ENCODE results near the gene ALK.

Gene ALK

DNA sequence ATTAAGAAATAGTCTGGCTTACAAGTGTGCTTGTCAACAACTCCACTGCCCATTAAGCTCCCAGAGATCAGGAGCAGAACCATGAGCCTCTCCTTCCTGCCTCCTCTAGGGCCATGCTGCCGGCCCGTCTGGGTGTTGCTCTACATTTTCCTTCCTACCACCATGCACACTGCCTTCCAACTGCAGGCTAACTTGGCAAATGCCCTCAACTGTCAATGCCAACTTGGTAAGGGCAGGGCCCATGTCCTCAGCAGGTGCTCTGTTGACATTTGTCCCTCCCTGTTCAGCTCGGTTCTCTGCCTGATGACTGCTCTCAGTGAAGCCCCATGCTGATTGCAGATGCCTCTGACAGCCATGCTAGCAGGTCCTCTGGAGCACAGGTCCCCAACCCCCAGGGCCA, 345.2 kb downstream of the ALK start:
- Mint-ChIP-seq H3K9me3 (no peaks in the 10 kb centered on the region), H3K27me3 (no peaks in the 10 kb centered on the region), H3K4me3 (no peak overlapping the region), H3K36me3 (ENCODE audit: low read depth) (no peaks in the 10 kb centered on the region), H3K4me1 (no peaks in the 10 kb centered on the region), H3K27ac (no peak overlapping the region)
- ATAC-seq (no peak), DNase-seq (no peak)

DNA sequence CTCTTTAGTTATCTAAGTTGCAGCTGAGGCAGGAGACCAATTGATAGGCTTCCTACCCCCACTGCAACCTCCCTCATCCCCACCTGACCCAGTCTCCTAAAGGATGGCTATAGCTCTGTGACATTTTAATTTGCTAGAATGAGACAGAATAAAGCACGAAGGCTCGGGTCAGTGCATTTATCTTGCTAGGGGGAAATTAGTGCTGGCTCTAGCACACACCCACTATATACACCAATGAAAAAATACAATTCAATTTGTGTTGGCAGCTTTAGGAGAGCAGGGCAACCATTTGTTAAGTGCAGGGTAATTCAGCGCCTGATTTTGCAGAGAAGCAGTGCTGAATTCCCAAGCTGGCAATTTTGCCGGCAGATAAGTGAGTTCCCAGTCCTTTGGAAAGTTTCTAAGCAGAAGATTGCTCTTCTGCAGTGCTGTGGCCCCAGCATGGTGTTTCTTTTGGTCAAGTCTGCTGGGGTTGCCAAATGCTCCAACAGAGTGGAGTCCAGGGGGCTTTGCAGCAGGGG, 346.0 kb downstream of the ALK start:
- Mint-ChIP-seq H3K27me3 (no peaks in the 10 kb centered on the region), H3K27ac (no peak overlapping the region), H3K4me1 (no peaks in the 10 kb centered on the region), H3K9me3 (no peaks in the 10 kb centered on the region), H3K36me3 (ENCODE audit: low read depth) (no peaks in the 10 kb centered on the region), H3K4me3 (no peak overlapping the region)
- DNase-seq (no peak), ATAC-seq (no peak)

DNA sequence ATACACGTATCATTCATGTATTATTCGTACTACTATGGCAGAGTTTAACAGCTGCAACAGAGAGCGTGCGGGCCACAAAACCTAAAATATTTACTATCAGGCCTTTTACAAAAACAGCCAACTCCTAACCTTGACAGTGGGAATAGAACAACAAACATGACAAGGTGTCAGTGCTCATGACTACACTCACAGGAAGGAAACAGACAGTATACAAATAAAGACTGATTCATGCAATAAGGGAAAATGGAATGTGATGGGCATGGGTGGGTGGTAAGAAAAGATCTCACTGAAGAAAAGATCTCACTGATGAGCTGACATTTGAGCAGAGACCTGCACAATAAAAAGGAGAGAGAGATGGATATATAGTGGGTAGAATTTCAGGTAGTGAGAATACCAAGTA, 347.8 kb downstream of the ALK start:
- Mint-ChIP-seq H3K27ac (no peak overlapping the region), H3K4me1 (no peaks in the 10 kb centered on the region)
- ATAC-seq: no peak

DNA sequence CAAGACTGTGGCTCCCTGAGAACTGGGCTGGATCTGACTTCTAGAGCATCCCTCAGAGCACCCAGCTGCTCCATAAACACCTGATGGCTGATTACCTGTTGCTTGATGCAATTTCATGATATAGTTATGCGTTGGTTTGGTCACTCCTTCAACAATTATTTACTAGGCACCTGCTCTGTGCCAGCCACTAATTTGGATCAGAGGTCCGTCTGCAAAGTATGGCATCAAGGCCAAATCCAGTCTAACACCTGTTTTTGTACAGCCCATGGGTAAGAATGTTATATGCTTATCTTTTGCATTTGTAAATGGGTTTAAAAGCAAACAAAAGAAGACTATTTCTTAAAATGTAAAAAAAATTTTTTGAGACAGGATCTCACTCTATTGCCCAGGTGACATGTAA, 348.2 kb downstream of the ALK start:
- ATAC-seq: no peak
- Mint-ChIP-seq H3K4me1 (no peaks in the 10 kb centered on the region), H3K9me3 (no peaks in the 10 kb centered on the region), H3K4me3 (no peak overlapping the region), H3K27me3 (peaks cover 2% of the 10 kb centered on the region), H3K27ac (no peak overlapping the region), H3K36me3 (ENCODE audit: low read depth) (no peaks in the 10 kb centered on the region)
- no peak for DNase-seq

More for the DNA sequence above, 347.8 kb downstream of the ALK start:
- H3K9me3 Mint-ChIP-seq: no peaks in the 10 kb centered on the region
- no peaks in the 10 kb centered on the region for H3K36me3 Mint-ChIP-seq (ENCODE audit: low read depth)
- no peak for DNase-seq
- H3K27me3 Mint-ChIP-seq: peaks cover 2% of the 10 kb centered on the region
- H3K4me3 Mint-ChIP-seq: no peak overlapping the region

DNA sequence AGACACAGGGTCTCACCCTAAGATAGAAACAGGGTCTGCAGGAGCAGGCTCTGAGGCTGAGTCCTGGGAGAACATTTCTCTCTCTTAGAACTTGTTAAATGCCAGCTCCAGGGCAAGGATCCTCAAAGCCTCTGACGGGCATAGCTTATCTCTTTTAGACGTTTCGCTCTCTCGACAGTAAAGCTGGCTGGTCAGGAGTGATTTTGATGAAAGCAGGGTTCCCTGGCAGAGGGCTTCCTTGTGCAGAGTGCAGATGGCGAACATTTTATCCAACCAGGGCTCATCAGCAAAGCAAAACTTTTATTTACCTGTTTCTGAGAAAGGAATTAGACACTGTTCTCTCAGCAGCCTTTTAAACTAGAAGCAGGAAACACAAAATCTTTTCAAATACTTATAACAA, 350.8 kb downstream of the ALK start:
- no peaks in the 10 kb centered on the region for H3K9me3 Mint-ChIP-seq
- no peak for ATAC-seq
- peaks cover 4% of the 10 kb centered on the region for H3K27me3 Mint-ChIP-seq
- DNase-seq: no peak
- no peaks in the 10 kb centered on the region for H3K4me1 Mint-ChIP-seq
- no peak overlapping the region for H3K27ac Mint-ChIP-seq
- no peak overlapping the region for H3K4me3 Mint-ChIP-seq
- no peaks in the 10 kb centered on the region for H3K36me3 Mint-ChIP-seq (ENCODE audit: low read depth)

DNA sequence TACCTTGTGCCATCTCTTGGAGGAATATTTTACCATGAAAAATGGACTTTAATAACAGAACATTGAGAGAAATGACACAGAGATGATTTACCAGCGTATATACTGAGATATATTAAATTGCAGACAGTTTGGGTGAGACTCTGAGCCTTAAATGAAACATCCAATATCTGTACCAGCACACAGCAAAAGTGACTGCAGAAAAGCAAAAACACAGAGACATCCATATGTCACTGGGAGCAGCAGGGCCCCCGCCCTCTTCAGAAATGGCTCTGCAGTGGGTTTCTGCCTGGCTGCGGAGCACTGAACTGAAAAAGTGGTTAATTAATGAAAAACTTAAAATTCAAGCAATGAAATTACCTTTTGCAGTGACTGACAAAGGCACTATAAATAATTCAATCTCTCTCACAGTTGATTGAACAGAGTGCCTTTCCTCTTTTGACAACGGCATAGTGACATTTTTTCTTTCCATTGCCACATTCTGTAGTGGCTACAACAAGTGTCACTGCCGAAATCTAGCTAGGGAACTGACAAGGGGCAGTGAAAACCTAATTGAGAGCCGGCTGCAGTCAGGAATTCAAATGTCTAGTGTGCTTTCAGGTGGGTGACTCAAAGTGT, 353.4 kb downstream of the ALK start:
- Mint-ChIP-seq H3K27ac (no peak overlapping the region), H3K9me3 (no peaks in the 10 kb centered on the region), H3K36me3 (ENCODE audit: low read depth) (no peaks in the 10 kb centered on the region), H3K27me3 (peaks cover 6% of the 10 kb centered on the region), H3K4me3 (no peak overlapping the region), H3K4me1 (no peaks in the 10 kb centered on the region)
- no peak for DNase-seq
- no peak for ATAC-seq

DNA sequence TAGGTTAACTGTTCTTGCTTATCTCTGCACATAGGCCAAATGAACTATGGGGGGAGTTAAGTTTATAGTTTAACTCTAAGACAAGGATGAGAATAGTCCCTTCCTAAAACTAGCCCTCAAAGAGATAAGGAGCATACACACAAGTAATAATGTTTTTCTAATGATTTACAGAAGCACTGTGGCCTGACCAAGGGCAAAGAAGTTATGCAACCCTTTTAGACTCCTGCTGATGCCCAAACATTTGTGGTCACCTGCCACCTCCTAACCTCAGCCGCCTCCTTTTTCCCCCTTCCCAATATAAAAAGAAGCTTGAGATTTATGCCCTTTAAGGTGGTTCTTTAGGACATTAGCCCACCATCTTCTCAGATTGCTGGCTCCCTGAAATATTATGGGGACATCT, 357.7 kb downstream of the ALK start:
- Mint-ChIP-seq H3K27ac (no peak overlapping the region), H3K36me3 (ENCODE audit: low read depth) (no peaks in the 10 kb centered on the region), H3K4me1 (no peaks in the 10 kb centered on the region), H3K9me3 (no peaks in the 10 kb centered on the region), H3K4me3 (no peak overlapping the region), H3K27me3 (peaks cover 4% of the 10 kb centered on the region)
- no peak for DNase-seq
- no peak for ATAC-seq

DNA sequence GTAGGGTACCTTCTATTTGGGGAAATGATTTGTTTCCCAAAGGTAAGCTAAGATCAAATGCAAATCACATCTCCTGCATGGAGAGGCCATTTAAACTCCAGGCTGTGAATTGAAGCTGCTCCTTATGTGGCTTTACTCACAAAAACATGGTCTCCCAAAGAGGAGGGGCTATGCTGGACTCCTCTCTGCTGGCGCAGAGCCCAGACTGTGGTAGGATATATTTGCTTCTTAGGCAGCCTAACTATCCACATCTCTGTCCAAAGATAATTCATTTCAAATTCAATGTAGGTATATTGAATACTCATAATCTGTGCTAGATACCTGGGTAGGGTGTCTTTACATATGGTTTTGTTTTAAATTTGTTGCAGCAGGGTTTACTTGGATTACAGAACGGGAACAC, 358.5 kb downstream of the ALK start:
- Mint-ChIP-seq H3K27ac (no peak overlapping the region), H3K4me3 (no peak overlapping the region), H3K27me3 (peaks cover 4% of the 10 kb centered on the region), H3K9me3 (no peaks in the 10 kb centered on the region), H3K36me3 (ENCODE audit: low read depth) (no peaks in the 10 kb centered on the region), H3K4me1 (no peaks in the 10 kb centered on the region)
- DNase-seq (no peak), ATAC-seq (no peak)

DNA sequence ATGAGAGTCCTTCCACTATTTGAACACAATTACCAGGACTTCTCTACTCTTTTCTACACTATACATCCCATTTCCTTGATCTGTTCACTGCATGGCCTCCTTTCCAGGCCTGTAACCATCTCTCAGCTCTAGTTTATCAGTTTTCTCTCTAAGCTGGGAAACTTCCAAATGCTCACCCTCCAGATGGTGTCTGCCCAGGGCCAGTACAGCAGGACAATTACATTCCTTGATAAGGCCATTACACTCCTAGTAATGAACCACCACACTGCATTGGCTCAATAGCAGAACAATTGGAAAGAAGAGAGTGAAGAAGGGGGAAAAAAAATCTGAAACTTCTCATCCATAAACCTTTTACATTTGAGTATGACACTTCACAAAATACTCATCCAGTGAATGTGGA, 359.1 kb downstream of the ALK start:
- Mint-ChIP-seq H3K4me1 (no peaks in the 10 kb centered on the region), H3K9me3 (no peaks in the 10 kb centered on the region), H3K27me3 (peaks cover 4% of the 10 kb centered on the region), H3K27ac (no peak overlapping the region), H3K36me3 (ENCODE audit: low read depth) (no peaks in the 10 kb centered on the region), H3K4me3 (no peak overlapping the region)
- no peak for DNase-seq
- ATAC-seq: no peak

DNA sequence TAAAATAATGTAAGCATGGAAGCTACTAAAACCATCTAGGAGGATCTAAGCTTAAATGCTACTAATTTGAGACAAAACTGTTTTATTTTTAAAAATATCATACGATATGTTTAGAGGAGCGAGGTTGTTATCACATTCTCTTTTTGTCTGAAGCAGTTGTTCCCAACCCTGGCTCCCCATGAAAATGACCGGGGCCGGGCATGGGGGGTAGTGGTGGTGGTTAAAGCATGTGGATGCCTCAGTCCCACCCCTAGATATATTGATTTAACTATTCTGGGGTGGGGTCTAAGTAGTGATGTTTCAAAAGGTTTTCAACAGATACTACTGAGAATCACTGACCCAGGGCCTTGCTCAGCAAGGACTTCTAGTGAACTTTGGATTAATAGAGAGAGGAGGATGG, 359.8 kb downstream of the ALK start:
- no peaks in the 10 kb centered on the region for H3K36me3 Mint-ChIP-seq (ENCODE audit: low read depth)
- peaks cover 2% of the 10 kb centered on the region for H3K27me3 Mint-ChIP-seq
- no peak for ATAC-seq
- no peaks in the 10 kb centered on the region for H3K4me1 Mint-ChIP-seq
- H3K27ac Mint-ChIP-seq: no peak overlapping the region
- no peak overlapping the region for H3K4me3 Mint-ChIP-seq
- H3K9me3 Mint-ChIP-seq: no peaks in the 10 kb centered on the region
- DNase-seq: no peak

DNA sequence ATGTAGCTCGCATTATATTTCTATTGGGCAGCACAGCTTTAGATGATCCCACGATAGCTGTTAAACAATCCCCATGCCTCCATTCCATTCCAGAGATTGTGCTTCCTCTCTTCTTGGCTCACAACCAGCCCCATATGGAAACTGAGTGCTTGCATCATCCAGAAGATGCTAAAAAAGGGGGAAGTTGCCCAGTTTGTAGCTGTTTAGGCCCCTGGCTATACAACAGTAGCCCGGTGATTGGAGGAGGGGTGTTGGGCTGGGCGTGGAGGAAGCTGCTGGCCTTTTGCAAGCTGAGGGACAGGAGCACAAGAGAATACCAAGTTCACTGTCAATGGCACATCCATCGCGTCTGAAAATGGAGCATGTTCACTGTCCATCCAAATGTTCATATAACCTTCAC, 360.2 kb downstream of the ALK start:
- Mint-ChIP-seq H3K27me3 (peaks cover 2% of the 10 kb centered on the region), H3K27ac (no peak overlapping the region), H3K9me3 (no peaks in the 10 kb centered on the region), H3K4me3 (no peak overlapping the region), H3K36me3 (ENCODE audit: low read depth) (no peaks in the 10 kb centered on the region), H3K4me1 (no peaks in the 10 kb centered on the region)
- no peak for ATAC-seq
- no peak for DNase-seq

DNA sequence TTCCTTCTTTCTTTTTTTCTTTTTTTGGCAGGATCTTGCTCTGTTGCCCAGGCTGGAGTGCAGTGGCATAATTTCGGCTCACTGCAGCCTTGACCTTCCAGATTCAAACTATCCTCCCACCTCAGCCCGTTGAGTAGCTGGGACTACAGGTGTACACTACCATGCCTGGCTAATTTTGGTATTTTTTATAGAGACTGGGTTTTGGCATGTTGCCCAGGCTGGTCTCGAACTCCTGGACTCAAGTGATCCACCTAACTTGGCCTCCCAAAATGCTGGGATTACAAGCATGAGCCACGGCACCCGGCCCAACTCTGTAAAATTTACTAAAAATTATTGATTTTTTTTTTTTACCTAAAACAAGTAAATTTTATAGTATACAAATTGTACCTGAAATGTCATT, 360.8 kb downstream of the ALK start:
- ATAC-seq (no peak), DNase-seq (no peak)
- no peak overlapping the region for H3K27ac Mint-ChIP-seq
- no peaks in the 10 kb centered on the region for H3K9me3 Mint-ChIP-seq
- H3K27me3 Mint-ChIP-seq: peaks cover 2% of the 10 kb centered on the region
- no peak overlapping the region for H3K4me3 Mint-ChIP-seq
- H3K36me3 Mint-ChIP-seq (ENCODE audit: low read depth): no peaks in the 10 kb centered on the region
- no peaks in the 10 kb centered on the region for H3K4me1 Mint-ChIP-seq

DNA sequence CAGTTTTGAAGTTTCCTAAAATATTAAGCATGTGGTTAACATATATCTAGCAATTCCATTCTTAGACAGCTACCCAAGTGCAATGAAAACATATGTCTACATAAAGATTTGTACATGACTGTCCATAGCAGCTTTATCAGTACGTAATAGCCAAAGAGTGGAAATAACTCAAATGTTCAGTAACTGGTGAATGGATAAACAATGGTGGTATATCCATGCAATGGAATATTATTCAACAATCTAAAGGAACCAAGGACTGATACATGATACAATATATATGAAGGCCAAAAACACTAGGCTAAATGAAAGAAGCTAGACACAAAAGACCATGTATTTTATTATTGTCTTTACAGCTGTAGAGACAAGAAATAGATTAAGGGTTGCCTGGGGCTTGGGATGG, 361.4 kb downstream of the ALK start:
- H3K4me1 Mint-ChIP-seq: no peaks in the 10 kb centered on the region
- no peak overlapping the region for H3K4me3 Mint-ChIP-seq
- no peaks in the 10 kb centered on the region for H3K9me3 Mint-ChIP-seq
- no peaks in the 10 kb centered on the region for H3K27me3 Mint-ChIP-seq
- no peak overlapping the region for H3K27ac Mint-ChIP-seq
- H3K36me3 Mint-ChIP-seq (ENCODE audit: low read depth): no peaks in the 10 kb centered on the region
- no peak for DNase-seq
- ATAC-seq: no peak

DNA sequence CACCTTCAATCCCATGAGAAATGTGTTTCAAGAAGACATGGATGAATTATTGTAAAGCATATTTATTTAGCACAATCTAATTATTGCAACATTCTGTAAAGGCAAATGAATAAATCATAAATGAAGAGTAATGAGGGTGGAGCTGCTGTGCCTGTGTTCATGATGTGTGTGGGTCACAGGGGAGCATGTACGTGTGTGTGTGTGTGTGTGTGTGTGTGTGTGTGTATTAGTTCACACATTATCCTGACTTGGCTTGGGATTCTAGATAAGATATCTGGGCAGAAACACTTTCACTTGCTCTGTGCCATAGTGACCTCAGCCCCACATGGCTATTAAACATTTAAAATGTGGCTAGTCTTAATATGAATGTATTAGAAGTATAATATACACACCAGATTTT, 361.8 kb downstream of the ALK start:
- DNase-seq: no peak
- Mint-ChIP-seq H3K9me3 (no peaks in the 10 kb centered on the region), H3K27me3 (no peaks in the 10 kb centered on the region), H3K4me1 (no peaks in the 10 kb centered on the region), H3K4me3 (no peak overlapping the region), H3K36me3 (ENCODE audit: low read depth) (no peaks in the 10 kb centered on the region), H3K27ac (no peak overlapping the region)
- no peak for ATAC-seq

DNA sequence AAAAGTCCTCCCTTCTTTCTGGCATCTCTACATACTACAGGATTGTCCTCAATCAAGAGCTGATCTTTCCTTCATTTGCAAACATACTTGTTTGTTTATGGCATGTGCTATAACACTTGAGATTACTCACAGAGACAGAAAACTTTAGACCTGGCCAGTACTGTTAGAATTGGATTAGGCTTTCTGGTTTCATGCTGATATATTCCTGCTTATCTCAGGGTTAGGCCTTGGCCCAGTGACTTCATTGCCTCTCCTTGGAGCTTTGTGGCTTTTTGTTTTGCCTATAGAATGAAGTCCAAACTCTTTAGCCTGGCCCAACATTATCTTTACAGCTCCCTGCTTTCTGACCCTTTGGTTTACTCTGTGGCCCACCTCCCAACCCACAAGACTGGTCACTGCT, 363.3 kb downstream of the ALK start:
- ATAC-seq (no peak), DNase-seq (no peak)
- H3K27me3 Mint-ChIP-seq: peaks cover 2% of the 10 kb centered on the region
- no peaks in the 10 kb centered on the region for H3K9me3 Mint-ChIP-seq
- H3K27ac Mint-ChIP-seq: no peak overlapping the region
- H3K4me1 Mint-ChIP-seq: no peaks in the 10 kb centered on the region
- H3K4me3 Mint-ChIP-seq: no peak overlapping the region
- H3K36me3 Mint-ChIP-seq (ENCODE audit: low read depth): no peaks in the 10 kb centered on the region

DNA sequence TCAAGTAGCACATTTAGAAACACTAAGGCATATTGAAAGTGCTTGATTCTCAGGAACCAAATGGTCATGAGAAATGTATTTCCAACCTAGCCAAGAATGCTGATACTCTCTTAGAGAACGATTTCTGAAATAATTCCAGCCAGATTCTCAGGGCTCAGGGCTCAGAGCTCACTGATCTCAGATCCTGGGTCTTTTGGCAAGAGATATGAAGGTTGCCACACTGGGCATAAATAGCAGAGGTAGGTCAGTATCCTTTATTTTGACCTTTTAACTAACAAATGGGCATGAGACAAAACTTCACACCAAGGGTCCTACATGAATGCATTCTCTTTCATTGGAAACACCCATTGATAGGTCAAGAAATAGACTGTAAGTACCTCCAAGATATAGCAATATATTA, 364.1 kb downstream of the ALK start:
- H3K4me3 Mint-ChIP-seq: no peak overlapping the region
- H3K27ac Mint-ChIP-seq: no peak overlapping the region
- no peaks in the 10 kb centered on the region for H3K9me3 Mint-ChIP-seq
- ATAC-seq: no peak
- H3K4me1 Mint-ChIP-seq: no peaks in the 10 kb centered on the region
- DNase-seq: no peak
- peaks cover 7% of the 10 kb centered on the region for H3K27me3 Mint-ChIP-seq
- no peaks in the 10 kb centered on the region for H3K36me3 Mint-ChIP-seq (ENCODE audit: low read depth)
